ACC112 (cell line): ENCODE results near the gene ITPRIP.

Experiments used
- H2AFZ ChIP-seq: fragments of 200-600 bp; sonication (generic); one replicate; pipeline ENCODE4 v1.6.0; 2017; ENCODE audit warnings: antibody characterized with exemption, low read length; ENCODE audit not compliant: unreplicated experiment
- H3K27ac ChIP-seq: fragments of 200-600 bp; sonication (generic); 2 replicates; pipeline ENCODE4 v1.5.1; 2014; ENCODE audit warnings: low read depth, mild to moderate bottlenecking, antibody characterized with exemption, low read length, moderate library complexity
- H3K27me3 ChIP-seq: fragments of 200-600 bp; sonication (generic); 2 replicates; pipeline ENCODE4 v1.6.1; 2014; ENCODE audit warnings: mild to moderate bottlenecking, antibody characterized with exemption, low read length, moderate library complexity, mixed read lengths; ENCODE audit not compliant: insufficient read depth
- H3K36me3 ChIP-seq: fragments of 200-600 bp; sonication (generic); 2 replicates; pipeline ENCODE4 v1.6.1; 2016; ENCODE audit warnings: mild to moderate bottlenecking, antibody characterized with exemption, low read length, moderate library complexity, mixed read lengths; ENCODE audit not compliant: insufficient read depth
- H3K4me1 ChIP-seq: fragments of 200-600 bp; sonication (generic); one replicate; pipeline ENCODE4 v1.6.1; 2016; ENCODE audit warnings: low read length, mixed read lengths; ENCODE audit not compliant: insufficient read depth, unreplicated experiment, control insufficient read depth
- H3K4me3 ChIP-seq: fragments of 200-600 bp; sonication (generic); 2 replicates; pipeline ENCODE4 v1.5.1; 2014; ENCODE audit warnings: mild to moderate bottlenecking, low read depth, low read length
- H3K79me2 ChIP-seq: fragments of 200-600 bp; sonication (generic); one replicate; pipeline ENCODE4 v1.6.0; 2016; ENCODE audit warnings: low read length; ENCODE audit not compliant: control insufficient read depth, unreplicated experiment, insufficient read depth

The ITPRIP gene

GRCh38 chr10:104277785-104278184, 60.5 kb downstream of the ITPRIP start:
- Histone ChIP-seq H3K27ac (no peak overlapping the region), H3K4me3 (no peak overlapping the region), H3K27me3 (no peaks in the 10 kb centered on the region), H2AFZ (no peak overlapping the region), H3K36me3 (no peaks in the 10 kb centered on the region), H3K4me1 (peaks cover 18% of the 10 kb centered on the region), H3K79me2 (no peaks in the 10 kb centered on the region)

- Histone ChIP-seq H2AFZ (no peak overlapping the region), H3K4me1 (peaks cover 21% of the 10 kb centered on the region), H3K27me3 (no peaks in the 10 kb centered on the region), H3K36me3 (no peaks in the 10 kb centered on the region), H3K27ac (no peak overlapping the region), H3K4me3 (no peak overlapping the region), H3K79me2 (no peaks in the 10 kb centered on the region)
These were observed 62.1 kb downstream of the ITPRIP start for GRCh38 chr10:104276192-104276591.

- H3K36me3 ChIP-seq, result no peaks in the 10 kb centered on the region
- peak overlapping the region; percentile 79 for H3K4me3 ChIP-seq
- H3K27me3 ChIP-seq, result no peaks in the 10 kb centered on the region
- peak overlapping the region; percentile 52 for H2AFZ ChIP-seq
- H3K27ac ChIP-seq, result peak overlapping the region; percentile 72
- no peaks in the 10 kb centered on the region for H3K79me2 ChIP-seq
- H3K4me1 ChIP-seq, result peaks cover 21% of the 10 kb centered on the region
These were observed 63.2 kb downstream of the ITPRIP start for GRCh38 chr10:104274762-104275721.

- no peaks in the 10 kb centered on the region for H3K79me2 ChIP-seq
- H3K27me3 ChIP-seq, result no peaks in the 10 kb centered on the region
- H3K36me3 ChIP-seq, result peaks cover 7% of the 10 kb centered on the region; the same call in 1 of the 2 replicates
- H3K4me1 ChIP-seq, result peaks cover 21% of the 10 kb centered on the region
- peak overlapping the region; percentile 72 for H3K27ac ChIP-seq
- no peak overlapping the region for H2AFZ ChIP-seq
- H3K4me3 ChIP-seq, result peak overlapping the region; percentile 79
These were observed 64.2 kb downstream of the ITPRIP start for GRCh38 chr10:104273899-104274575.

- Histone ChIP-seq H2AFZ (no peak overlapping the region), H3K4me1 (peaks cover 21% of the 10 kb centered on the region), H3K79me2 (no peaks in the 10 kb centered on the region), H3K27me3 (no peaks in the 10 kb centered on the region), H3K27ac (peak overlapping the region; percentile 72), H3K36me3 (peaks cover 14% of the 10 kb centered on the region), H3K4me3 (no peak overlapping the region; the same call in 1 of the 2 replicates)
These were observed 65.0 kb downstream of the ITPRIP start for GRCh38 chr10:104273286-104273685.

GRCh38 chr10:104268713-104269645, 69.3 kb downstream of the ITPRIP start, which contains the start of gene GSTO2:
Gene GSTO2 (plus strand): TSS chr10:104269184. CDS start chr10:104274916, 5,732 bp downstream.
- H3K4me1 ChIP-seq, result peaks cover 15% of the 10 kb centered on the region
- peaks cover 50% of the 10 kb centered on the region for H3K36me3 ChIP-seq
- H3K79me2 ChIP-seq, result peaks cover 5% of the 10 kb centered on the region
- H3K27me3 ChIP-seq, result no peaks in the 10 kb centered on the region
- H3K27ac ChIP-seq, result no peak within 1 kb of the TSS
- H3K4me3 ChIP-seq, result no peak within 1 kb of the TSS
- H2AFZ ChIP-seq, result no peak within 1 kb of the TSS

GRCh38 chr10:104268405-104268712, 69.9 kb downstream of the ITPRIP start:
- peaks cover 52% of the 10 kb centered on the region for H3K36me3 ChIP-seq
- H3K4me1 ChIP-seq, result peaks cover 8% of the 10 kb centered on the region
- H2AFZ ChIP-seq, result no peak overlapping the region
- H3K27ac ChIP-seq, result no peak overlapping the region
- H3K4me3 ChIP-seq, result no peak overlapping the region
- peaks cover 11% of the 10 kb centered on the region for H3K79me2 ChIP-seq
- no peaks in the 10 kb centered on the region for H3K27me3 ChIP-seq

GRCh38 chr10:104267721-104268404, 70.4 kb downstream of the ITPRIP start:
- Histone ChIP-seq H3K4me1 (peaks cover 3% of the 10 kb centered on the region), H3K27me3 (no peaks in the 10 kb centered on the region), H3K36me3 (peaks cover 57% of the 10 kb centered on the region), H2AFZ (no peak overlapping the region), H3K79me2 (peaks cover 15% of the 10 kb centered on the region), H3K4me3 (no peak overlapping the region), H3K27ac (no peak overlapping the region)

GRCh38 chr10:104264783-104265182, 73.5 kb downstream of the ITPRIP start:
- Histone ChIP-seq H3K4me1 (peaks cover 29% of the 10 kb centered on the region), H3K79me2 (peaks cover 37% of the 10 kb centered on the region), H3K36me3 (peaks cover 77% of the 10 kb centered on the region)

GRCh38 chr10:104262055-104262454, 76.2 kb downstream of the ITPRIP start:
- H3K79me2 ChIP-seq, result peaks cover 64% of the 10 kb centered on the region
- H3K4me1 ChIP-seq, result peaks cover 57% of the 10 kb centered on the region
- no peak overlapping the region for H3K4me3 ChIP-seq
- peak overlapping the region; percentile 96 for H3K27ac ChIP-seq
- H3K36me3 ChIP-seq, result peaks cover 67% of the 10 kb centered on the region
- no peaks in the 10 kb centered on the region for H3K27me3 ChIP-seq
- no peak overlapping the region for H2AFZ ChIP-seq

More at GRCh38 chr10:104264783-104265182, 73.5 kb downstream of the ITPRIP start:
- H3K27ac ChIP-seq, result no peak overlapping the region
- H2AFZ ChIP-seq, result no peak overlapping the region
- no peak overlapping the region for H3K4me3 ChIP-seq
- no peaks in the 10 kb centered on the region for H3K27me3 ChIP-seq
